HTR-8/SVneo (cell line): ENCODE results near the gene TMPRSS5.

Experiments
- DNase-seq: peaks from one replicate; pipeline ENCODE4 v3.0.0; 2011; ENCODE audit warnings: low spot score, mixed read lengths; ENCODE audit not compliant: insufficient read length
- FAIRE-seq: peaks from 2 replicates; lab custom pipeline; 2011; peaks lifted over from hg19 to GRCh38; lab: Jason Lieb, UNC

The TMPRSS5 gene

GRCh38 chr11:113637636-113638035 lies 68.5 kb downstream of the TMPRSS5 start:
- no peak for DNase-seq
- FAIRE-seq: no peak
